AG04450 (cell line): ENCODE data around the gene S100A5. TPM values are rescaled to one million over a fixed set of nuclear protein-coding genes. Genes with fewer than 3 reads are reported as not detected.

Experiments
- CTCF ChIA-PET: fragments of 300-600, 350-600 bp; formaldehyde crosslinking; extraction: SDS; loops from one replicate; lab custom pipeline; 2022; ENCODE audit warnings: antibody characterized with exemption, inconsistent platforms; lab: Charles Lee
- POLR2A ChIA-PET: fragments of 350-600 bp; formaldehyde crosslinking; extraction: SDS; loops from one replicate; lab custom pipeline; 2021; ENCODE audit warnings: antibody characterized with exemption, inconsistent platforms; lab: Yijun Ruan, JAX
- DNase-seq: peaks from one replicate; pipeline ENCODE4 v3.0.0-alpha.2; 2011; ENCODE audit warnings: low read depth, low spot score
- H3K27ac ChIP-seq: one replicate; pipeline ENCODE4 v1.5.1; 2012; ENCODE audit warnings: low read depth, low read length, control low read depth
- H3K27me3 ChIP-seq: one replicate; pipeline ENCODE4 v1.6.0; 2012; ENCODE audit warnings: low read length; ENCODE audit not compliant: control insufficient read depth, insufficient read depth
- H3K4me3 ChIP-seq: 2 replicates; pipeline ENCODE4 v1.5.1; 2011; ENCODE audit warnings: mild to moderate bottlenecking, low read depth, low read length, control low read depth
- H3K9me3 ChIP-seq: 2 replicates; pipeline ENCODE4 v1.5.1; 2012; ENCODE audit warnings: low read length; ENCODE audit not compliant: control insufficient read depth, insufficient read depth
- CTCF ChIP-seq: IDR thresholded peaks from 2 replicates; pipeline ENCODE4 v1.5.1; 2011; ENCODE audit warnings: low read depth, low read length, control low read depth, inconsistent platforms
- polyA plus RNA-seq: library from polyadenylated mRNA; depleted of rRNA; stranded (reverse); fragments of >200 nt; gene quantifications from 2 replicates; pipeline ENCODE4 v1.2.3, GENCODE V29; 2011

The S100A5 gene
- polyA plus RNA-seq, 1 experiment, result 0.42 TPM

GRCh38 chr1:153543736-153544135 is 3.0 kb upstream of the S100A5 start:
- ChIA-PET CTCF (interaction anchor here (0.8 to 3.6 kb wide), 7 partner anchors 9 to 33 kb away, joined by 3 to 34 read pairs (median 10); no protein-coding TSS in a partner anchor), POLR2A (interaction anchor here (3.0 to 3.1 kb wide), 2 partner anchors 9 to 22 kb away, joined by 23 to 35 read pairs; partner anchors contain the start of genes S100A2 and S100A6)
- no peak for TF ChIP-seq CTCF
- no peaks in the 10 kb centered on the region; the same call in 1 of the 2 replicates for H3K9me3 ChIP-seq
- H3K27me3 ChIP-seq, result no peaks in the 10 kb centered on the region
- DNase-seq, result no peak
- no peak overlapping the region for H3K4me3 ChIP-seq
- no peak overlapping the region for H3K27ac ChIP-seq

GRCh38 chr1:153542956-153543711 is 2.4 kb upstream of the S100A5 start:
- CTCF ChIA-PET, result interaction anchor here (0.8 to 3.6 kb wide), 5 partner anchors 9 to 29 kb away, joined by 3 to 34 read pairs (median 14); no protein-coding TSS in a partner anchor
- Histone ChIP-seq H3K27ac (no peak overlapping the region), H3K9me3 (no peaks in the 10 kb centered on the region; the same call in 1 of the 2 replicates), H3K4me3 (no peak overlapping the region), H3K27me3 (no peaks in the 10 kb centered on the region)
- no peak for TF ChIP-seq CTCF
- no peak for DNase-seq
- POLR2A ChIA-PET, result interaction anchor here (3.0 kb wide), 1 partner anchor 22 kb away, joined by 23 read pairs; the partner anchor contains the start of gene S100A2

- no peak overlapping the region for H3K4me3 ChIP-seq
- no peaks in the 10 kb centered on the region for H3K27me3 ChIP-seq
- H3K9me3 ChIP-seq, result no peaks in the 10 kb centered on the region; the same call in 1 of the 2 replicates
- H3K27ac ChIP-seq, result no peak overlapping the region
- no peak for DNase-seq
- CTCF ChIA-PET, result interaction anchor here (1.0 to 2.2 kb wide), 4 partner anchors 8 to 31 kb away, joined by 3 to 8 read pairs (median 7); no protein-coding TSS in a partner anchor
- POLR2A ChIA-PET, result no interaction called here
- no peak for TF ChIP-seq CTCF
Observed at GRCh38 chr1:153541641-153542590, 1.2 kb upstream of the S100A5 start.

- no peak for TF ChIP-seq CTCF
- POLR2A ChIA-PET, result interaction anchor here (1.6 kb wide), 1 partner anchor 27 kb away, joined by 3 read pairs; no protein-coding TSS in a partner anchor
- DNase-seq, result no peak
- H3K4me3 ChIP-seq, result no peak overlapping the region
- no peak overlapping the region for H3K27ac ChIP-seq
- CTCF ChIA-PET, result interaction anchor here (1.8 kb wide), 1 partner anchor 29 kb away, joined by 4 read pairs; no protein-coding TSS in a partner anchor
- H3K27me3 ChIP-seq, result no peaks in the 10 kb centered on the region
- no peaks in the 10 kb centered on the region; the same call in 1 of the 2 replicates for H3K9me3 ChIP-seq
Observed at GRCh38 chr1:153539395-153540093, 1.2 kb downstream of the S100A5 start.
